Measurements from ENCODE around the gene TMEFF1.

Gene TMEFF1

GRCh38 chr9:100466171-100466828 lies 6.6 kb upstream of the TMEFF1 start:
- H3K4me3 ChIP-seq (ENCODE audit: low read length), result no peak overlapping the region
- no peak for TF ChIP-seq CTCF (conservative IDR thresholded peaks at IDR 0.05; ENCODE audit: low read length)
- no peak for DNase-seq (ENCODE audit: low read depth)

GRCh38 chr9:100466829-100467221 lies 6.1 kb upstream of the TMEFF1 start:
- no peak for TF ChIP-seq CTCF (conservative IDR thresholded peaks at IDR 0.05; ENCODE audit: low read length)
- DNase-seq (ENCODE audit: low read depth), result no peak
- H3K4me3 ChIP-seq (ENCODE audit: low read length), result no peak overlapping the region

GRCh38 chr9:100468041-100468440 lies 4.9 kb upstream of the TMEFF1 start:
- H3K4me3 ChIP-seq (ENCODE audit: low read length), result no peak overlapping the region
- TF ChIP-seq CTCF (conservative IDR thresholded peaks at IDR 0.05; ENCODE audit: low read length), result no peak
- no peak for DNase-seq (ENCODE audit: low read depth)

- no peak for DNase-seq (ENCODE audit: low read depth)
- no peak for TF ChIP-seq CTCF (conservative IDR thresholded peaks at IDR 0.05; ENCODE audit: low read length)
- H3K4me3 ChIP-seq (ENCODE audit: low read length), result peak overlapping the region; percentile 70
These were observed 681 bp upstream of the TMEFF1 start for GRCh38 chr9:100472268-100472667.

- DNase-seq (ENCODE audit: low read depth), result peak; percentile 23
- peak overlapping the region; percentile 70 for H3K4me3 ChIP-seq (ENCODE audit: low read length)
- no peak for TF ChIP-seq CTCF (conservative IDR thresholded peaks at IDR 0.05; ENCODE audit: low read length)
These were observed 530 bp downstream of the TMEFF1 start for GRCh38 chr9:100473276-100474081.

- no peak for TF ChIP-seq CTCF (conservative IDR thresholded peaks at IDR 0.05; ENCODE audit: low read length)
- no peak for DNase-seq (ENCODE audit: low read depth)
- H3K4me3 ChIP-seq (ENCODE audit: low read length), result peak overlapping the region; percentile 70
These were observed 1.4 kb downstream of the TMEFF1 start for GRCh38 chr9:100474082-100474923.

All from AG10803 (cell line).